HG02610 (cell line): ENCODE data around the gene RTP1.
"Not testable (repeated sequence)": the region's sequence is repeated elsewhere in the genome, so short reads cannot be mapped to it uniquely, and the experiment has no call there.

Experiments used
- ATAC-seq: cut with Tn5 transposase; IDR thresholded peaks from one replicate; pipeline ENCODE4 v1.9.1; 2021; ENCODE audit warnings: mild to moderate bottlenecking, moderate library complexity; ENCODE audit not compliant: unreplicated experiment

RTP1 gene

GRCh38 chr3:187196573-187197334 lies 532 bp upstream of the RTP1 start:
- no peak for ATAC-seq

DNA sequence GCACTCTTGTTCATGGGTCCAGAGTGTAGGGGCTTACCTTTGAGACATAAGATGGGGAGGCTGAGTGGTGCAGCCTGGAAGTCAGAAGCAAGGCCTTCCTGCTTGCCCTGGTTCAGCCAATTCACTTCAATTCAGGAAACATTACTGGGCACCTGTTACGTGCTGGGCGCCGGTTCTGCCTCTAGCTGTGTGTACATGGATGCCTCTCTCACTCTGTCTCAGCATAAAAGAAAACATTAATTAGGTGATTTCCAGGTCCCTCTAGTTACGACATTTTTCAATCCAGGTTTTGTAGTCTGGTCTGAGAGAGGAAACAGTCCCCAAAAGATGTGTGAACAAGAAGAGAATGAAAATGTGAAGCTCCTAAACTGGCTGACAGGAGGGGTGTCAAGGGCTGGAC lies 1.2 kb downstream of the RTP1 start:
- ATAC-seq, result peak; percentile 67

DNA sequence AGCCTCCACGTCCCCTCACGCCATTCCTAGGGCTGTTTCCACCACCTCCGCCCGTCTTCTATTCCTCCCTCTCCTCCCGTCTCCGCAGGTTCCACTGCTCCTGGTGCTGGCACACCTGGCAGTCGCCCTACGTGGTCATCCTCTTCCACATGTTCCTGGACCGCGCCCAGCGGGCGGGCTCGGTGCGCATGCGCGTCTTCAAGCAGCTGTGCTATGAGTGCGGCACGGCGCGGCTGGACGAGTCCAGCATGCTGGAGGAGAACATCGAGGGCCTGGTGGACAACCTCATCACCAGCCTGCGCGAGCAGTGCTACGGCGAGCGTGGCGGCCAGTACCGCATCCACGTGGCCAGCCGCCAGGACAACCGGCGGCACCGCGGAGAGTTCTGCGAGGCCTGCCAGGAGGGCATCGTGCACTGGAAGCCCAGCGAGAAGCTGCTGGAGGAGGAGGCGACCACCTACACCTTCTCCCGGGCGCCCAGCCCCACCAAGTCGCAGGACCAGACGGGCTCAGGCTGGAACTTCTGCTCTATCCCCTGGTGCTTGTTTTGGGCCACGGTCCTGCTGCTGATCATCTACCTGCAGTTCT lies 2.3 kb downstream of the RTP1 start:
- ATAC-seq, result not testable (repeated sequence)

- ATAC-seq, result no peak
Observed at GRCh38 chr3:187205683-187206082, 8.4 kb downstream of the RTP1 start.

- no peak for ATAC-seq
Observed at GRCh38 chr3:187207062-187207461, 9.8 kb downstream of the RTP1 start.

DNA sequence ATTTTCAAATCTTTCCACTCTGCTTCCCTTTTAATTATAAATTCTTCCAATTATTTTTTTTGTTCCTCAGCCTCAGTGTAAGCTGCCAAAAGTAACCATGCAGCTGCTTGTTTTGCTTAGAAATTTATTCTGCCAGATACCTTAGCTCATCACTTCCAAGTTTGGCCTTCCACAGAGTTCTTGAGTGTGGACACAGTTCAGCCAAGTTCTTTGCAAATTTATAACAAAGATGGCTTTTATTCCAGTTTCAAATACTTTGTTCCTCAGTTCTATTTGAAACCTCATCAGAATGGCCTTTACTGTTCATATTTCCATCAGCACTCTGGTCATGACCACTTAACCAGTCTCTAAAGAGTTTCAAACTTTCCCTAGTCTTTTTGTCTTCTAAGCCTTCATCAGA lies 10.3 kb downstream of the RTP1 start:
- no peak for ATAC-seq

- ATAC-seq, result no peak
Observed at GRCh38 chr3:187208159-187208558, 10.9 kb downstream of the RTP1 start.

DNA sequence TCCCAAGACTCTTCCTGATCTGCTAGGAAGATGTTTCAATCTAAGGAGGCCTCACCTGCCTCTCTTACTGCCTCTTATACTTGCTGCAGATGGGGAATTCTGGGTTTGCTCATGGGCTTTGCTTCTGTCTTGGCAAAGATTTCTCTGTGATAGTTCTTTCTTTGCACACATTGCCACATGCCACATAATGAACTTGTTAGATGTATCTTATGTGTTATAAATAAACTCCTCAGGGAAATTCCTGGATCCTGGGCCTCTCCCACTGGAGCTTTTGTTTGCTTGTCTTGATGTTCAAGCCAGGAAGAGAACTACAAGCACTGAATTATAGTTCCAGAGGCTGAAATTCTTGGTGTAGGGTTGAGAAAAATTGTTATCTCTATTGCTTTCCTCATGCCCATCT lies 12.2 kb downstream of the RTP1 start:
- no peak for ATAC-seq

GRCh38 chr3:187210091-187210490 lies 12.8 kb downstream of the RTP1 start:
- no peak for ATAC-seq

GRCh38 chr3:187210545-187211327 lies 13.4 kb downstream of the RTP1 start:
- no peak for ATAC-seq

GRCh38 chr3:187211532-187212195 lies 14.4 kb downstream of the RTP1 start:
- ATAC-seq, result no peak

DNA sequence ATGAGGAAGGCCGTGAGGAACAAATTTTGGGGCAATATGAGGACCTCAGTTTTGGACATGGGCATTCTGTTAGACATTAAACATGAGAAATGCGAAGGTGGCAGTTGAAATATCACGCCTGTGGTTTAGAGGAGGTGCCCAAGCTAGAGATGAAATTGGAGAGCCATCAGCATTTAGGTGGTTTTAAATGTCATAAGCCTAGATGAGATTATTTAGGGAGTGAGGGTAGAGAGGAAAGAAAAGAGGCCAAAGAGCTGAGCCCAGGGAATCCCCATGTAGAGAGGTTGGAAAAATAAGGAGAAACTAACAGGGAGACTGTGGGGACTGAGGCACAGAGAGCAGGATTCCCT lies 14.9 kb downstream of the RTP1 start:
- no peak for ATAC-seq

GRCh38 chr3:187212705-187213104 lies 15.4 kb downstream of the RTP1 start:
- no peak for ATAC-seq

GRCh38 chr3:187213616-187214015 lies 16.3 kb downstream of the RTP1 start:
- no peak for ATAC-seq

- ATAC-seq, result no peak
Observed at GRCh38 chr3:187215460-187215859, 18.2 kb downstream of the RTP1 start.

DNA sequence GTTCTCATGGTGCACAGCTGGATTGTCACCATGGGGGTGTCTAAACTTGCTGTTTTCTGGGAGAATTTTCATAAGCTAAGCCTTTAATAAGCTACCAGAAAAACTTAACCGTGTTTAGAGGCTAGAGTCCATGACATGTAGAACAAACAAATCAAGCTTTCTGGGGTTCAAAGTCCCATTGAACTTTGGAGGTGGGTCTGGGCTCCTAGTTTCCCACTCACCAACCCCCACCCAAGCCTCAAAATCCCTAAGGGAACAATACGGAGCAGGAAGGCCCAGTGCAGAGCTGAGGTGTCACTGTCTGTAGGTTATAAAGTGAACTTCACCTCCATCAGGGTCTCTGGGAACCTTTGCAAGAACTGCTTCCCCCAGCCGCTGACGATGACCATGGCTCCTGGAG lies 25.5 kb downstream of the RTP1 start:
- no peak for ATAC-seq

- ATAC-seq, result no peak
Observed at GRCh38 chr3:187223799-187224198, 26.5 kb downstream of the RTP1 start.

DNA sequence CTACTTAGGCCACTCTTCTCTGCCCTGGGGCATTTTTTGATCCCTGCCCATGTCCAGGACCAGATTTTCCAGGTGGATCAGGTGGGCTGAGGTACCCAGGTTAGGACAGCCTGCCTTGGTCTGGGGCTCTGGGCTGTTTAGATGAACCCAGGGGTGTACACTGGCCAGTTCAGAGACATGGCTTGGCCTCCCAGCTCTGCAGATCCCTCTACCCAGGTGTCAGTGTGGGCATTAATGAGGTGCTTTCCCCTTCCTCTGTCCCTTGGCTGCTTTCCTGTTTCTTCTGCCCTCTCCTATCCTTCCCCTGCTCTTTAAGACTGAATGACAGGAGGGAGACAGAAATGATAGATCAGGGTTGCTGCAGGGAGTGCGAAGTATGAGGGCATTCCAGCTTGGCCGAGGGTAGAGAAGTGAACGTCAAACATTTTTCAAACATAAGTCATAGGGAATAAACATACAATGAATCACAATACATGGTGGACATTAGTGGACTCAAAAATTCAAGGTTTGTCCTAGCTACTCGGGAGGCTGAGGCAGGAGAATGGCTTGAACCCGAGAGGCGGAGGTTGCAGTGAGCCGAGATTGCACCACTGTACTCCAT lies 30.5 kb downstream of the RTP1 start:
- no peak for ATAC-seq

GRCh38 chr3:187228740-187229139 lies 31.5 kb downstream of the RTP1 start:
- ATAC-seq, result no peak

DNA sequence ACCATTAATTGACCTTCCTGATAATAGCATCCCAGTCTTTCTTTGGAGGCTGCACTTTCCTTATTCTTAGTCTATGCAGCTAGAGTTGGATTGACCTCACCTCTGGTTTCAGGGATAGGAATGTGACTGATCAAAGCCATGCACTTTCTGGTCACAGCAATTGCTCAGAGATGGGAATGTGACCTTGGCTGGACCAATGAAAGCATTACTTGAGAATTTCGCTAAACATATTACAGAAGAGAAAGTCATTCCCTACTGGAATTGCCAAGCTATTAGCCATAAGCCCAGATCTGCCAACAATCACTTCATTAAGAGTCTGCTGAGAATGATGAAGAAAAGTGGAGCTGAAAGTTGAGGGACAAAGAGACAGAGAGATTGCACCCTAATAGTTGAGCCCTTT lies 32.7 kb downstream of the RTP1 start:
- ATAC-seq, result no peak

- ATAC-seq, result no peak
Observed at GRCh38 chr3:187236962-187237361, 39.7 kb downstream of the RTP1 start.
